ENCODE results near the gene CYSTM1.

Gene CYSTM1

GRCh38 chr5:140159014-140159927 lies 15.7 kb upstream of the CYSTM1 start:
- no peaks in the 10 kb centered on the region for H3K27me3 Mint-ChIP-seq
- no peak for ATAC-seq
- H3K27ac Mint-ChIP-seq = no peak overlapping the region
- H3K36me3 Mint-ChIP-seq = no peaks in the 10 kb centered on the region
- peaks cover 15% of the 10 kb centered on the region for H3K4me1 Mint-ChIP-seq
- H3K4me3 Mint-ChIP-seq = no peak overlapping the region
- no peaks in the 10 kb centered on the region for H3K9me3 Mint-ChIP-seq

GRCh38 chr5:140162275-140162674 lies 12.7 kb upstream of the CYSTM1 start:
- H3K9me3 Mint-ChIP-seq = no peaks in the 10 kb centered on the region
- no peak overlapping the region for H3K27ac Mint-ChIP-seq
- peaks cover 8% of the 10 kb centered on the region for H3K36me3 Mint-ChIP-seq
- no peaks in the 10 kb centered on the region for H3K27me3 Mint-ChIP-seq
- no peak overlapping the region for H3K4me3 Mint-ChIP-seq
- peaks cover 15% of the 10 kb centered on the region for H3K4me1 Mint-ChIP-seq
- ATAC-seq = no peak

DNA sequence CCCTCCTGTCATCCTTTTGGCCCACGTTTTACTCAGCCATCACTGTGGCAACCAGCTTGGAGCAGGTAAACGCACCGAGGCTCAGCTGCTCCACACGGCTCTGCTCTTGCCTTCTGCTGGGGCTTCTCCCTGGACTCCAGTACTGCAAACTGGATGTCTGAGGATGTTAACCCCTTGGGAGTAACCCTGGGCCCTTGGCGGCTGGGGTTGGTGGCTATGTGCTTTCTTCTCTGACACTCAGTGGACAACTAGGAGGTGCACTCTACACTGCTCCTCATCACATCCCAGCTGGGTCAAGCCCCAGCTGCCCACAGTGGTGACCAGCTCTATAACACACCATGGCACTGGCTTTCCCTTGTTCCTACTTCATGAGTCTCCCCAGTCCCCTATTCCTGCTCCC lies 12.2 kb upstream of the CYSTM1 start:
- Mint-ChIP-seq H3K27ac (no peak overlapping the region), H3K9me3 (no peaks in the 10 kb centered on the region), H3K4me1 (peaks cover 16% of the 10 kb centered on the region), H3K36me3 (peaks cover 8% of the 10 kb centered on the region), H3K4me3 (no peak overlapping the region), H3K27me3 (no peaks in the 10 kb centered on the region)
- no peak for ATAC-seq

- no peaks in the 10 kb centered on the region for H3K9me3 Mint-ChIP-seq
- no peak overlapping the region for H3K4me3 Mint-ChIP-seq
- peaks cover 8% of the 10 kb centered on the region for H3K36me3 Mint-ChIP-seq
- peaks cover 16% of the 10 kb centered on the region for H3K4me1 Mint-ChIP-seq
- H3K27me3 Mint-ChIP-seq = no peaks in the 10 kb centered on the region
- no peak overlapping the region for H3K27ac Mint-ChIP-seq
- no peak for ATAC-seq
Measured at GRCh38 chr5:140165101-140165922, 9.7 kb upstream of the CYSTM1 start.

DNA sequence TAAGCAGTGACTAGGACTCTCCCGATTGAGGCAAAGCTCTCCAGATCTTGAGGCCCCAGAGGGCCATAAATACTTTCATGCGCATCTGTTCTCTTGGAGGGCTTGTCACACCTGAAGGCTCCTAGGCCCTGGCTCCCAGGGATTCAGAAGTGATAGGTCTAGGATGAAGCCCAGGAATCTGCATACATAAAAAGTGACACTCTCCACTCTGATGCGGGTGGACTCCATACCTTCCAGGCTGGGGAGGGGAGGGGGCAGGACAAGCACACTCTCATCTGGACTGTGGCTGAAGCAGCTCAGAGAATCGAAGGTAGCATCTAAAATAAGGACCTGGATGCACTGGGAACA lies 9.1 kb upstream of the CYSTM1 start:
- no peak for ATAC-seq
- no peak overlapping the region for H3K27ac Mint-ChIP-seq
- H3K4me1 Mint-ChIP-seq = peaks cover 16% of the 10 kb centered on the region
- no peaks in the 10 kb centered on the region for H3K9me3 Mint-ChIP-seq
- H3K27me3 Mint-ChIP-seq = no peaks in the 10 kb centered on the region
- no peak overlapping the region for H3K4me3 Mint-ChIP-seq
- peaks cover 8% of the 10 kb centered on the region for H3K36me3 Mint-ChIP-seq

DNA sequence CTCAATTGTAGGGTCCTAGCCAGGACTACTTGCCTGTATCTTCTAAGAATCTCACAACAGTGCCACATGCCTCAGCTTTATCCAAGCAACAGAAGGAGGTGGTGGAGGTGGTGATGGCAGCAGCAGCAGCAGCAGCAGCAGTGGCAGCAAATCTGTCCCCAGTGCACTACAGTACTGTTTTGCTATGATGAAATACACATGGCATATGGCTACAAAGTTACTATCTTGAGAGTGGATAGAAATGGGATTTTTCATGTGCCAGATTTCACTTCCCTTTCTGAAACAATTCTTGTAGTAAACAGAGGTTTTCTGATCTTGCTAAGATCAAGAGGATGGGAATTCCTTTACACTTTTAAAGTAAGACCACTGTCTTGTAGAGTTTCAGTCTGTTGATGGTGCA lies 8.1 kb upstream of the CYSTM1 start:
- Mint-ChIP-seq H3K27ac (no peak overlapping the region), H3K27me3 (no peaks in the 10 kb centered on the region), H3K4me3 (no peak overlapping the region), H3K36me3 (peaks cover 8% of the 10 kb centered on the region), H3K9me3 (no peaks in the 10 kb centered on the region), H3K4me1 (peaks cover 16% of the 10 kb centered on the region)
- peak; percentile 20 for ATAC-seq

DNA sequence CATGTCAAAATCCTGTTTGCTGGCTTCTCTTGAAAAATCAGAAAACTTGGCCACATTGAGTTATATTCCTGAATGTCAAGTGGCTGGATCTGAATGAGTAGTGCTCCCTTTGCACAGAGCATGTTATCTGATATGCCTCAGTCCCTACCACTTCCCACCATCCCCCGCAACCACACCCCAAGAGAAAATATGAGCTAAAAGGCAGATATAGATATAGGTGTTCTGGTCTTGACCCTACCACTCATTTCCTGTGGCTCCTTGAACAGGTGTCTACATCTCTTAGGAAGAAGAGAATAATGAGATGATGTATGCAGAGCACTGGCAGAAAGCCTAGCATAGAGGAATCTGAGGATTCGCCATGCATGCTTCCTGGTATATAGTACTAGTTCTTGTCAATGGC lies 6.6 kb upstream of the CYSTM1 start:
- H3K4me3 Mint-ChIP-seq = no peak overlapping the region
- H3K27ac Mint-ChIP-seq = no peak overlapping the region
- H3K36me3 Mint-ChIP-seq = peaks cover 8% of the 10 kb centered on the region
- H3K4me1 Mint-ChIP-seq = peaks cover 10% of the 10 kb centered on the region
- H3K27me3 Mint-ChIP-seq = no peaks in the 10 kb centered on the region
- no peaks in the 10 kb centered on the region for H3K9me3 Mint-ChIP-seq
- ATAC-seq = no peak

DNA sequence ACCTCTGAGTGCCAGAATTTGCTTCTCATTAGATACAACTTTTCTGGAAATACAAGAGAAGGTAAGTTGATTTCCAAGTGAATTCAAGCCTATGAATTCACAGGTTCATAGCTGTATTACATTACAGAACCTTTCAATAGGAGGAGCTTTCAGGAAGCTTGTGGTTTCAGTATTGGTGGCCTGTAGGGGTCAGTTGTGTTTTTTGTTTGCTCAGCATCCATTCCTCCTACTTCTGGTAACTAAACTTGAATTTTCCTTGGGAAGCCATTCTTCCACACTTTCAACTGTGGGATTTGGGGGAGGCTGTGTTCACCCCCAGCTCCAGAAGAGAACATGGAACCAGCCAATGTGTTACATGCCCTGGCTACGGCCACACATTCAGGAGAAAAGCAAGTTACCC lies 5.6 kb upstream of the CYSTM1 start:
- Mint-ChIP-seq H3K9me3 (no peaks in the 10 kb centered on the region), H3K4me3 (no peak overlapping the region), H3K36me3 (peaks cover 8% of the 10 kb centered on the region), H3K27me3 (no peaks in the 10 kb centered on the region), H3K27ac (no peak overlapping the region), H3K4me1 (peaks cover 16% of the 10 kb centered on the region)
- ATAC-seq = no peak

DNA sequence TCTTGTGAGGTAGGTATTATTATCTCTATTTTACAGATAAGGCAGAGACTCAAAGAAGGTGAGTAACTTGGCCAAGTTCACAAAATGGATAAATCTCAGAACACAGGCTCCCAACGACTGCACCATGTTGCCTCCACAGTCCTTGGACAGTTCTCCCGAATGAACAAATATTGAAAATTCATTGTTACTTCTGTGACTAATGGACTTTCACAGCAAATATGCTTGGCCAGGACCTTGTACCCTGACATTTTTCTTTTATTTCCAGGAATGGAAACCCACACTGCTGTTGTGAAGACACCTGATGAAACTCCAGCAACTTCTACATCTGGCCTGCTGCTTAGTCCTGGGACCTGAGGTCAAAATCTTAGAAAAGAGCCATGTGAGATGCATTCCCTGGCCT lies 2.5 kb upstream of the CYSTM1 start:
- Mint-ChIP-seq H3K4me1 (peaks cover 22% of the 10 kb centered on the region), H3K27ac (no peak overlapping the region), H3K9me3 (no peaks in the 10 kb centered on the region), H3K27me3 (no peaks in the 10 kb centered on the region), H3K36me3 (no peaks in the 10 kb centered on the region), H3K4me3 (no peak overlapping the region)
- no peak for ATAC-seq

GRCh38 chr5:140174014-140174413 lies 974 bp upstream of the CYSTM1 start:
- Mint-ChIP-seq H3K9me3 (no peaks in the 10 kb centered on the region), H3K27ac (peak overlapping the region; percentile 95), H3K36me3 (no peaks in the 10 kb centered on the region), H3K4me1 (peaks cover 22% of the 10 kb centered on the region), H3K4me3 (peak overlapping the region; percentile 67), H3K27me3 (no peaks in the 10 kb centered on the region)
- no peak for ATAC-seq

GRCh38 chr5:140175367-140176030 lies 511 bp downstream of the CYSTM1 start:
- Mint-ChIP-seq H3K4me1 (peaks cover 22% of the 10 kb centered on the region), H3K36me3 (no peaks in the 10 kb centered on the region), H3K27me3 (no peaks in the 10 kb centered on the region), H3K9me3 (no peaks in the 10 kb centered on the region), H3K27ac (peak overlapping the region; percentile 95), H3K4me3 (peak overlapping the region; percentile 82)
- ATAC-seq = peak; percentile 71

- Mint-ChIP-seq H3K36me3 (no peaks in the 10 kb centered on the region), H3K27me3 (no peaks in the 10 kb centered on the region), H3K4me3 (peak overlapping the region; percentile 82), H3K4me1 (peaks cover 22% of the 10 kb centered on the region), H3K9me3 (no peaks in the 10 kb centered on the region), H3K27ac (peak overlapping the region; percentile 95)
- ATAC-seq = no peak
Measured at GRCh38 chr5:140176031-140176387, 1.0 kb downstream of the CYSTM1 start.

DNA sequence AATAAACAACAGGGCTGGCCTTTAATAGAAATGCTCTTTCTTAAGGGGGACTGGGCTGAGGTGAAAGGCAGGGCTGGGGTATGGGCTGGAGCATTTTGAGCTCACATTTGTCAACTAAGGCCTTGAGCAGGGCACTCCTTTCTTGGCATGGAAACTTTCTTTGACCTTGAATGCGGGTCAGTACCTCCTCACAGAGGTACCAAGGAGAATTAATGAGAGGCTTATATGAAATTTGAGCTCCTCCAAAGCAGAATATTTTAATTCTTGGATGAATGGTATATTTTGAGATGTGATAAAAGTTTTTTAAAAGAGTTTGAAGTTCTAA lies 3.1 kb downstream of the CYSTM1 start:
- Mint-ChIP-seq H3K27ac (no peak overlapping the region), H3K4me1 (peaks cover 24% of the 10 kb centered on the region), H3K4me3 (no peak overlapping the region), H3K27me3 (no peaks in the 10 kb centered on the region), H3K36me3 (no peaks in the 10 kb centered on the region), H3K9me3 (no peaks in the 10 kb centered on the region)
- no peak for ATAC-seq

GRCh38 chr5:140178482-140179116 lies 3.6 kb downstream of the CYSTM1 start:
- H3K27ac Mint-ChIP-seq = no peak overlapping the region
- ATAC-seq = no peak
- H3K4me1 Mint-ChIP-seq = peaks cover 28% of the 10 kb centered on the region
- no peaks in the 10 kb centered on the region for H3K36me3 Mint-ChIP-seq
- H3K9me3 Mint-ChIP-seq = no peaks in the 10 kb centered on the region
- H3K27me3 Mint-ChIP-seq = no peaks in the 10 kb centered on the region
- no peak overlapping the region for H3K4me3 Mint-ChIP-seq

DNA sequence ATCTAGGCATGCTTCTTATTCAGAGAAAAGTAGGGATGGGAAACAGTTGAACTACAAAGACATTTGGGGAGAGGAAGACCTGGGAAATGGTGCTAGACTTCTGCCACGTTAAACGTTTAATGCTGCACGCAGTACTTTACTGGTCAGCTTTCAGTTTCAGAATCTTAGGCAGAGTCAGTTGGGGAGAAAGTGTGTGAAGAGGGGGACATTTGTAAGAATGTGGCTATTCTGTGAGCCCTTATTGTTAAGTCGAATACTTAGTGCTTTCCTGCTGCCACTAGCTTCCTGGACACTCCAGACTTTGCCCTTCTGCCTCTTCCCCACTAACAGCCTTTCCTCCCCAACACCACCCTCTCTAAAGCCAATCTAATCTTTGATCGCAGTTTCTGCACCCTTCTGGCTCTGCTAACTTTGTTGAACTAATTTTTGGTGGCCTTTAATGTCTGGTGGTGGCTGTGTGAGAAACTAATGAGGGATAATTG lies 6.1 kb downstream of the CYSTM1 start:
- H3K4me3 Mint-ChIP-seq = no peak overlapping the region

More for the DNA sequence above, 6.1 kb downstream of the CYSTM1 start:
- no peak for ATAC-seq
- peaks cover 10% of the 10 kb centered on the region for H3K4me1 Mint-ChIP-seq
- no peaks in the 10 kb centered on the region for H3K27me3 Mint-ChIP-seq
- no peaks in the 10 kb centered on the region for H3K9me3 Mint-ChIP-seq
- no peaks in the 10 kb centered on the region for H3K36me3 Mint-ChIP-seq
- no peak overlapping the region for H3K27ac Mint-ChIP-seq

Measured in stimulated activated memory B cell treated with anti-CD40 and anti-IgM and Interleukin-4, amounts not matched to agents 10 μg/mL and 1 μg/mL and 100 μg/mL, for 72 hours (primary cell).